GM23248 (cell line): ENCODE measurements around the gene PLEKHG5.

Source experiments
- EZH2 ChIP-seq: fragments of 200-600 bp; sonication (generic); IDR thresholded peaks from 2 replicates; pipeline ENCODE4 v1.6.1; 2018; ENCODE audit warnings: antibody characterized with exemption, mild to moderate bottlenecking; ENCODE audit not compliant: insufficient read depth, poor library complexity, severe bottlenecking
- EZH2phosphoT487 ChIP-seq: fragments of 200-600 bp; sonication (generic); IDR thresholded peaks from 2 replicates; pipeline ENCODE4 v1.6.1; 2018; ENCODE audit warnings: antibody characterized with exemption, moderate library complexity, mild to moderate bottlenecking, low read depth; ENCODE audit not compliant: insufficient read depth

- TF ChIP-seq EZH2 (no peak), EZH2phosphoT487 (no peak)
These were observed 17.9 kb upstream of the PLEKHG5 start for GRCh38 chr1:6509220-6509918.
